ENCODE measurements around the gene PRKG1.

DNA sequence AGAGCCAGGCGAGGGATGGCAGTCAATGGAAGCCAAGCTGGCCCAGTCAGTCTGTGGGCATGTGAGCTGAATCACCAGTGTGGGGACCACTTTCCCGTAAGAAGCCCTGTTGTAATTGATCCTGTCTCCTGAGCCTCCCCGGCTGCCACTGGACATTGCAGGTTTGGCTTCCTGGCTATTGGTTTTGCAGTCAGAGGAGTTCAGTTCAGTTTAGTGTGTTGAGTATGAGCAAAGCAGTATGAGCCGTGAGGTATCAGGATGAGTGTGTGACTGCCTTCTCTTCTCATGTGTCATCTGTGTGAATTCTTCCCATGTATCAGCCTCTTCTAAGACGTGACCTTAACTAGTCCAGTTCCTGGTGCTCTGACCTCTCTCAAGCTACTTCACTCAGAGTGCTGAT, 227.4 kb downstream of the PRKG1 start:
- TF ChIP-seq, protein P1, sequence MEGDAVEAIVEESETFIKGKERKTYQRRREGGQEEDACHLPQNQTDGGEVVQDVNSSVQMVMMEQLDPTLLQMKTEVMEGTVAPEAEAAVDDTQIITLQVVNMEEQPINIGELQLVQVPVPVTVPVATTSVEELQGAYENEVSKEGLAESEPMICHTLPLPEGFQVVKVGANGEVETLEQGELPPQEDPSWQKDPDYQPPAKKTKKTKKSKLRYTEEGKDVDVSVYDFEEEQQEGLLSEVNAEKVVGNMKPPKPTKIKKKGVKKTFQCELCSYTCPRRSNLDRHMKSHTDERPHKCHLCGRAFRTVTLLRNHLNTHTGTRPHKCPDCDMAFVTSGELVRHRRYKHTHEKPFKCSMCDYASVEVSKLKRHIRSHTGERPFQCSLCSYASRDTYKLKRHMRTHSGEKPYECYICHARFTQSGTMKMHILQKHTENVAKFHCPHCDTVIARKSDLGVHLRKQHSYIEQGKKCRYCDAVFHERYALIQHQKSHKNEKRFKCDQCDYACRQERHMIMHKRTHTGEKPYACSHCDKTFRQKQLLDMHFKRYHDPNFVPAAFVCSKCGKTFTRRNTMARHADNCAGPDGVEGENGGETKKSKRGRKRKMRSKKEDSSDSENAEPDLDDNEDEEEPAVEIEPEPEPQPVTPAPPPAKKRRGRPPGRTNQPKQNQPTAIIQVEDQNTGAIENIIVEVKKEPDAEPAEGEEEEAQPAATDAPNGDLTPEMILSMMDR (IDR thresholded peaks at IDR 0.05), result no peak
- TF ChIP-seq EZH2phosphoT487 (IDR thresholded peaks at IDR 0.05) (no peak), EZH2 (IDR thresholded peaks at IDR 0.05) (no peak)
